ENCODE measurements around the gene STK38. TPM values are rescaled to one million over a fixed set of nuclear protein-coding genes. Genes with fewer than 3 reads are reported as not detected.

Gene STK38
- total RNA-seq, 1 experiment from 2014 or later: 44.7 TPM

GRCh38 chr6:36467625-36468024, 79.7 kb downstream of the STK38 start:
- no peak for TF ChIP-seq TCF7L2 (IDR thresholded peaks at IDR 0.05; ENCODE audit: low read depth, low read length)
- Histone ChIP-seq H3K27me3 (ENCODE audit: control insufficient read depth, insufficient read depth, low read length) (no peaks in the 10 kb centered on the region), H3K4me3 (ENCODE audit: low read depth in 2 of 2, low read length in 2 of 2) (no peak overlapping the region), H3K9me3 (ENCODE audit: control insufficient read depth, insufficient read depth, low read depth, low read length) (no peaks in the 10 kb centered on the region), H3K36me3 (ENCODE audit: control insufficient read depth, insufficient read depth, low read length) (no peaks in the 10 kb centered on the region), H3K27ac (ENCODE audit: low read length) (no peak overlapping the region), H3K4me1 (ENCODE audit: control insufficient read depth, insufficient read depth, low read length) (no peaks in the 10 kb centered on the region; the same call in 1 of the 2 replicates)
- CTCF ChIA-PET: no interaction called here
- DNase-seq (ENCODE audit: low read depth, low spot score) (no peak), ATAC-seq (no peak)
- intact Hi-C loops (cut with micrococcal nuclease; ENCODE audit: unreplicated experiment): no loop called here
- no TSS peak for BruUV-seq (replicated peaks)
- in situ Hi-C loops (cut with HindIII; ENCODE audit: low pct_unique_long_range_greater_than_20kb, low sequenced_read_pairs): no loop called here
- POLR2A ChIA-PET: no interaction called here

- ATAC-seq (no peak), DNase-seq (ENCODE audit: low read depth, low spot score) (no peak)
- TF ChIP-seq CTCF (IDR thresholded peaks at IDR 0.05) (no peak), TCF7L2 (IDR thresholded peaks at IDR 0.05; ENCODE audit: low read depth, low read length) (no peak), REST (IDR thresholded peaks at IDR 0.05; ENCODE audit: insufficient read depth in 1 of 2, low read depth in 2 of 2, low read length in 1 of 2) (no peak), SIN3A (IDR thresholded peaks at IDR 0.05; ENCODE audit: borderline replicate concordance, insufficient read depth, low read depth, low read length) (no peak), POLR2AphosphoS5 (IDR thresholded peaks at IDR 0.05; ENCODE audit: low read depth, low read length) (no peak)
- ChIA-PET POLR2A (no interaction called here), CTCF (no interaction called here)
- Histone ChIP-seq H3K4me3 (ENCODE audit: low read depth in 2 of 2, low read length in 2 of 2) (no peak overlapping the region), H3K27ac (ENCODE audit: low read length) (no peak overlapping the region), H3K4me1 (ENCODE audit: control insufficient read depth, insufficient read depth, low read length) (no peaks in the 10 kb centered on the region; the same call in 1 of the 2 replicates), H3K9me3 (ENCODE audit: control insufficient read depth, insufficient read depth, low read depth, low read length) (no peaks in the 10 kb centered on the region), H3K36me3 (ENCODE audit: control insufficient read depth, insufficient read depth, low read length) (no peaks in the 10 kb centered on the region), H3K27me3 (ENCODE audit: control insufficient read depth, insufficient read depth, low read length) (no peaks in the 10 kb centered on the region)
- intact Hi-C loops (cut with micrococcal nuclease; ENCODE audit: unreplicated experiment) (no loop called here), in situ Hi-C loops (cut with HindIII; ENCODE audit: low pct_unique_long_range_greater_than_20kb, low sequenced_read_pairs) (no loop called here)
- no TSS peak for BruUV-seq (replicated peaks)
Observed at GRCh38 chr6:36464233-36464632, 83.0 kb downstream of the STK38 start.

GRCh38 chr6:36463676-36464075, 83.6 kb downstream of the STK38 start:
- TF ChIP-seq REST (IDR thresholded peaks at IDR 0.05; ENCODE audit: insufficient read depth in 1 of 2, low read depth in 2 of 2, low read length in 1 of 2) (no peak), SIN3A (IDR thresholded peaks at IDR 0.05; ENCODE audit: borderline replicate concordance, insufficient read depth, low read depth, low read length) (no peak), TCF7L2 (IDR thresholded peaks at IDR 0.05; ENCODE audit: low read depth, low read length) (no peak), CTCF (IDR thresholded peaks at IDR 0.05) (no peak), POLR2AphosphoS5 (IDR thresholded peaks at IDR 0.05; ENCODE audit: low read depth, low read length) (no peak)
- Histone ChIP-seq H3K9me3 (ENCODE audit: control insufficient read depth, insufficient read depth, low read depth, low read length) (no peaks in the 10 kb centered on the region), H3K27ac (ENCODE audit: low read length) (no peak overlapping the region), H3K4me3 (ENCODE audit: low read depth in 2 of 2, low read length in 2 of 2) (no peak overlapping the region), H3K36me3 (ENCODE audit: control insufficient read depth, insufficient read depth, low read length) (no peaks in the 10 kb centered on the region), H3K4me1 (ENCODE audit: control insufficient read depth, insufficient read depth, low read length) (no peaks in the 10 kb centered on the region; the same call in 1 of the 2 replicates), H3K27me3 (ENCODE audit: control insufficient read depth, insufficient read depth, low read length) (no peaks in the 10 kb centered on the region)
- ChIA-PET CTCF (no interaction called here), POLR2A (no interaction called here)
- intact Hi-C loops (cut with micrococcal nuclease; ENCODE audit: unreplicated experiment): no loop called here
- BruUV-seq (replicated peaks): no TSS peak
- in situ Hi-C loops (cut with HindIII; ENCODE audit: low pct_unique_long_range_greater_than_20kb, low sequenced_read_pairs): no loop called here
- no peak for ATAC-seq
- DNase-seq (ENCODE audit: low read depth, low spot score): no peak
